M059J (cell line): ENCODE results near the gene MTG1. TPM values are rescaled to one million over a fixed set of nuclear protein-coding genes. Genes with fewer than 3 reads are reported as not detected.
A peak's percentile ranks its signal among the peaks of the same experiment; 100 is the strongest.
"Not testable (repeated sequence)": the region's sequence is repeated elsewhere in the genome, so short reads cannot be mapped to it uniquely, and the experiment has no call there.

Experiments
- DNase-seq: peaks from one replicate; pipeline ENCODE4 v3.0.0-alpha.2; 2012; ENCODE audit warnings: low read depth
- total RNA-seq: library from RNA; depleted of rRNA; stranded (reverse); fragments of >200 nt; shearing (Covaris generic); gene quantifications from 2 replicates; pipeline ENCODE4 v1.2.3, GENCODE V29; 2014

MTG1 gene
- total RNA-seq, 1 experiment from 2014 or later, result 22.4 TPM

DNA sequence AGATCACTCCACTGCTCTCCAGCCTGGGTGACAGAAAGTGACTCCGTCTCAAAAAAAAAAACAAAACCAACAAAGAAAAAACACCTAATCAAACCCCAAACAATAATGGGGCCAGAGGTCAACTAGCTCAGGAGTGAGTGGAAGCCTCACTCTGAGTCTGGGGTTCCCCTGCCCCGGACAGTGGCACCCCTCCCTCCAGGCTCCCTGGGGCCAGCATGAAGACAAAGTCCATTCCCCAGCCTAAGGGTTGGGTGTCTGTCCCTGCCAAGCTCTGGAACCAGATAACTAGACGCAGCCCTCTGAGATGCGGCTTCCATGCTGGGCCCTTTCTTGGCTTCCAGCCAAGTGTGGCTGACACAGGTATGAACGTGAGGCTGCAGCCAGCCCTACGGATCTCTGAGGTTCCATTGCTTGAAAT is 34.4 kb upstream of the MTG1 start:
- DNase-seq, result no peak

DNA sequence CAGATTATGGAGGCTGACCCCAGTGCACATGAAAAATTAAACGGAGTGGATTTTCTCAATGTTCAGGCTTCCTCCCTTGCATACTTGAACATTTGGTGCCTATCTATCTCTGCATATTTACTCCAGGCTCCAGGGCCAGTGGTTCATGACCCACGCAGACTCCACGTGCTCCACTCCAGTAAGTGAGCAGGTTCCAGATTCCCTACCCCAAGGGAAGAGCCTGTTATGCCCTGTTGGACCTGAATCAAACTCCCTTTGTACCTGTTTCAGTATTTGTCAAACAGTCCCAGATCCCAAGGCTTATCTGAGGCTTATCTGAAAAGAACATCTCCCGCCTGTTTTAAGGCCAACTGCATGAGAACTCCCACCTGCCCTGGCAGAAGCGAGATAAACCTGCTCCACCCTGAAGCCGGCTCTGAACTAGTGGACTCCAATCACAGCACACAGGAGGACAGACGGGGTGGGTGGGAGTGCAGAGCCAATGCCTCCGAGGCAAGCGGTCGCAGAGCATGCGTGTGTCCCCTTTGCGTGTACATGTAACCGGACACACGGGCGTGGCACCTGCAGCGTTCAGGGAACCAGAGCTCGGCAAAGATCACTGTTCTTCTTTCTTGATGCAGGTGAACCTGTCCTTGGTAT is 33.9 kb upstream of the MTG1 start:
- DNase-seq, result no peak

DNA sequence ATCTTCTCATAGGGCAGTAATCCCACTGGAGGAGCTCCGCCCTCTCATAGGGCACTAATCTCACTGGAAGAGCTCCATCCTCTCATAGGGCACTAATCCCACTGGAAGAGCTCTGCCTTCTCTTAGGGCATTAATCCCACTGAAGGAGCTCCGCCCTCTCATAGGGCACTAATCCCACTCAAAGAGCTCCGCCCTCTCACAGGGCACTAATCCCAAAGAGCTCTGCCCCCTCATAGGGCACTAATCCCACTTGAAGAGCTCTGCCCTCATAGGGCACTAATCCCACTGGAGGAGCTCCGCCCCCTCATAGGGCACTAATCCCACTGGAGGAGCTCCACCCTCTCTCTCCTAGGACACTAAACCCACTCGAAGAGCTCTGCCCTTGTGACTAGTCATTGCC is 32.7 kb upstream of the MTG1 start:
- no peak for DNase-seq

DNA sequence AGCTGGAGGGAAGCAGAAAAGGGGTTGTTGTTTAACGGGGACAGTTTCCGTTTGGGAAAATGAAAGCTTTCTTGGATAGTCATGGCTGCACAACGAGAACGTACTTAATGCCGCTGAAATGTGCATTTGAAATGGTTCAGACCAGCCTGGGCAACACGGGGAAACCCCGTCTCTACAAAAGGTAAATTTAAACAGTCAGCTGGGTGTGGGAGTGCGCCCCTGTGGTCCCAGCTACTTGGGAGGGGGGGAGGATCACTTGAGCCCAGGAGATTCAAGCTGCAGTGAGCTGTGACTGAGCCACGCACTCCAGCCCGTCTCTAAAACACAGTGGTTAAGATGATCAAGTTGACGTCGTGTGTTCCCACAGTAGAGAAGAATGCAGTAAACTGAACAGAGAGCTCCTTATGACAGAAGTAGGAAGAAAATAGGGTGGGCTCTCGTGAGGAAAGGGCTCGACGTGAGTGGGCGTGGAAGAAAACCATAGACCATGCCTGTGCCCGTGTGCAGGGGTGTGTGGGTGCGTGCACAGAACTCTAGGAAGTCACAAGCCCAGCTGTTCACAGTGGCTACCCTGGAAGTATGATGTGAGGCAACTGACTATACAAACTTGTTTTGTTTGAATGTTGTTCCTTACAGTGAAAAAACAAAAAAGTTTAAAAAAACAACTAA is 32.0 kb upstream of the MTG1 start:
- DNase-seq, result no peak

DNA sequence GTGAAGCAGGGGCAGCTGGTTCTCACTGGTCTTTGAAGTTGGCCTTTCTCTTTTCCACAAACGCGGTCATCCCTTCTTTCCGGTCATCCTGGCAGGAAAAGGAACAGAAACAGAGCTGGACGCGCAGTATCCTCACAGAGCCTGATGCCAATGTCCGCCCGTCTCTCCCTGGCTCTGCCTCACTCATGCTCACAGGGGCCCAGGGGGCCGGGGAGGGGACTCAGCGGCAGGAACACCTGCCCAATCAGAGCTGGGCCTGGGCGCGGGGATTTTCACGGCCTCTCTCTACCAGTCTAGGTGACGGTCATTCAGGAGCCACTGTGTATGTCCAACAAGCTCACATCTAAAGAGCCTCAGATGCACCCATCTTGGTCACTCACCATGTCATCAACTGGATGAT is 31.1 kb upstream of the MTG1 start:
- DNase-seq, result no peak

DNA sequence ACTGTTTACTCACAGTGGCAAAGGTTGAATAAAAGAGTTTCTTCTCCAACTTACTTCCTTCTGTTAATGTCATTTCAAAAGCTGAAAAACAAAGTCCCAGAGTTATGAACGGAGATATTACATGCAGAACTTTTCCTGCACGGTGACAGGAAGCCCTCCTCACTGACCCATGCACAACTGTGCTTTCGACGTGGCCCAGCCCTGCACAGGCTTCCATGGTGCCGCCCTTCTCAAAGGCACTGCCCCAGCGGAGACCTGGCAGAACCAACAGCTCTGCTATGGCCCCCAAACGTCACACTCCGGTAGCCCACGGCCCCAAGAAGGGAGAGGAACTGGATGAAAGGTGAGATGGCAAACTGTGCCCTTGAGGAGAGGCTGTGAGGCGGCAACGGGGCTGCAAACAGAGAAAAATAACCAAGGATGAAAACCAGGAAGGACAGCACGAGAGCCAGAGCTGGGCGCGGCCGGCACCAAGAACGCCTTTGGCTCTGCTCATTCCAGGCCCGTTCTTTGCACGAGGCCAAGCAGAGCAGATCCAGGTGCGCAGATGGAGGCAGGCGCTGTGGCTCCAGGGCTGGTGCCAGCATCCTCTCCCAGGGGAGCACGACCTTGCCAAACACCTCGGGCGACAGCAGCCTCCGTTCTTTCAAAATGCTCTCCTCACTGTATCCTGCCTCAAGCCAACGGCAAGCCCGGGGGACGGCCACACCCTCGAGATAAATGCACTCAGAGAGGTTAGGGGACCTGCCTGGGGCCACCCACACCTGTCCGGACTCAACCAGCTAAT is 29.1 kb upstream of the MTG1 start:
- no peak for DNase-seq

DNA sequence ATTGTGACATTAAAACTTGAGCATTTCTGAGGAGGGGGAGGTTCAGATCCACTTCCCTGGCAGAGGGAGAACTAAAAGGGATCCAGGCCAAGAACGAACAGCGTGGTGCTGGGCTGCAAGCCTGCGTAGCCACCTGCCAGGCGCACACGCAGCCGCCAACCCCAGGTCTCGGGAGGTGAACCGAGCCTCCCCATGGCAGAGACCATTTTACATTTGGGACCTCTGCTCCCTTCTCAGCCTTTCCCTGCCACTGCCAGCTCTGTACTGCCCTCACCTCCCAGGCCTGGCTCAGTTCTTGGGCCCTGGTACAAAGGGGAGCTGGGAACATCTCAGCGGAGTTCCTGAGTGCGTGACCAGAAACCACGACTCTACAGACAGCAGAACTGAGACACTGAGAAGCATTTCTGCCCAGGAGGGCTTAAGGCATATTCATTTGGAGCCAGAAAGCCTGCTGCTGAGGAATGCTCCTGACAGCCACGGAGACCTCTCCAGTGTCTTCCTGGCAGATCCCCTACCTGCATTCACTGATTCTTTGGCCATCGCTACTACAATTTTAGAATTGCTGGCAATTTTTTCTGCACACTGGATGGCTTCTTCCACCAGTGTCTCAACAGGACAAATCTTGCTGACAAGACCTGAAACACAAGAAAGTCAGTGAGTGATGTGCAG is 28.4 kb upstream of the MTG1 start:
- DNase-seq, result no peak

DNA sequence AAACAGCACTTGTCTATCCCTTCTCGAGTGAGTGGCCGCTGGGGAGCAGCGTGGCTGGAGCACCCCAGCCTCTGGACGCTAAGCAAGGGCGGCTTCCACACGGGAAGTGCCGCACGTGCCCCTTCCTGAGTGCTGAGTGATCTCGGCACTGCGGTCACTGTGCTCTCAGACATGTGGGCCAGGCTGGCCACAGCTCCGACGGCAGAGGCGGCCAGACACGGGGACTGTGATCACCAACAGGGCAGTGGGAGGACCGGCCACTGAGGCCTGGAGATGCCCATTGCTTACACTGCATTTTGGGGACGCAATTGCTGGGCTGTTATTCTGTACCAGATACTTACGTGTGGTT is 27.9 kb upstream of the MTG1 start:
- DNase-seq, result no peak

DNA sequence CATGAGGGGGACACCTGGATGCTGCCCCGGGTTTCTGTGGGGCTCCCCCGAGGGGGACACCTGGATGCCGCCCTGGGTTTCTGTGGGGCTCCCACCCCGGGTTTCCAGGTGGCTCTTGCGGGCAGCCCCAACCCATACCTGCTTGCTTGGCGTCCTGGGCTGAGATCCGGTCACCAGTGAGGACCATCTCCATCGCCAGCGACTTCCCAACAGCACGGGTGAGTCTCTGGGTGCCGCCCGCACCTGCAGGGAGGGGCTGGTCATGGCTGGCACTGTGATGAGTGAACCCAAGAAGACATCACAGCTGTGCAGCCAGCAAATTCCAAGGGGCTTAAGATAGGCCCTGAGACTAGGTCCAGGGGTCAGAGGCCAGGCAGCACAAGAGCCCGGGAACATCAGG is 27.2 kb upstream of the MTG1 start:
- DNase-seq, result no peak

DNA sequence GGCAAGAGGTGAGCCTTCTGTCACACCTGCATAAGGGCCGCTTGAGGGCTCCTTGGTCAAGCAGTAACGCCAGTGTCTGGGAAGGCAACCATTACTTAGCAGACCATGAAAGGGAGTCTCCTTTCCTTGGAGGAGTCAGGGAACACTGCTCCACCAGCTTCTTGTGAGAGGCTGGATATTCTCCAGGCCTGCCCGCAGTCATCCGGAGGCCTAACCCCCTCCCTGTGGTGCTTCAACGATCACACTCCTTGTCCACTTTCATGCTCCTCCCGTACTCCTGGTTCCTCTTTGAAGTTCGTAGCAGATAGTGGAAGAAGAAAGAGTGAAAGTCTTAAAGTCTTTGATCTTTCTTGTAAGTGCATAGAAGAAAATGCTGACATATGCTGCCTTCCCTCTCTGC is 26.5 kb upstream of the MTG1 start:
- DNase-seq, result not testable (repeated sequence)

DNA sequence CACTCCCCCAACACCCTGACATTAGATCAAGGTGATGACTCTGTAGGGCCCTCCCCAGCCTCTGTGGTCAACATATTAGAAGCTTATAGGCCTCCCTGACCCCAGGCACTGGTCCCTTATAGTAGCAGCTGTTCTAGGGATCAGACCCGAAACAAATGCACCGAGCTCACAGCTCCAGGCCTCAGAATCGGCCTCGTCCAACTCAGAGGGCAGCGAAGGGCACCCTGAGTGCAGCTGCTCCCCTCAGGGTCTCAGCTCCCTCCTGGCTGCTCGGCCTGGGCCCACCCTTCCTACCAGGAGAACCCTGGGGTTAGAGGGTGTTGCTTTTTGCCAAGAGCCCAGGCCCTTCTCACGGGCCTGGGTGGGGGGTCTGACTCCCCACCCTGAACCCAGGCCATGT is 25.8 kb upstream of the MTG1 start:
- DNase-seq, result no peak

DNA sequence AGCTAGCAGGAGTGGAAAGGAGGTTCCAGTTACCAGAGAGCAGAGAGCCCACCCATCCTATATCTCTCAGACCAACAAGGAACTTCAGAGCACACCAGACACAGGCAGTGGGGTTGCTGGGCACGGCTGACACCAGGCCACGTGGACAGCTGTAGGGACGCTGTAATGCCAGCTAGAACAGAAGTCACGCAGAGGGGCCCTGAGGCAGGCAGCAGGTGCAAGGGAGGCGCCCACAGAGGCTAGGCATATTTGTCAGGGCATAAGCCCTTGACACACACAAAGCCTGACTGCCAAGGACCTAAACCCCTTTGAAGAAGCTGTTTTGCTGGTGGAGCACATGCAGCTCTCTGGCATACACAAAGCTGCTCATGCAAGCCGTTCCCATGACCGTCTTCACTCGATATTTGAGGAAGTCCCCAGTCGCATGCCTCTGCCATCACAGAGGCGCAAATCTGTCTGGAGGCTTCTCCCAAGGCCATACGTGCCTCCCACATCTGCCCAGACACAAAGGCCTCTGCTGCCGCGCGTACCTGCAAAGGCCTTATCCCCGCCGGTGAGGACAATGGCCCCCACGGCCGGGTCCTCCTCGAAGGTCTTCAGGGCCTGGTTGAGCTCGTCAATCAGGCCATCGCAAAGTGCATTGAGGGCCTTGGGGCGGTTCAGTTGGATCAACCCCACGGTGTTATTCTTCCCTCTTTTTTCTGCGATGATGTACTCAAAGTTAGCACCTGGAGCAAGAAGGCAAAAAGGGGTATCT is 23.7 kb upstream of the MTG1 start:
- no peak for DNase-seq

DNA sequence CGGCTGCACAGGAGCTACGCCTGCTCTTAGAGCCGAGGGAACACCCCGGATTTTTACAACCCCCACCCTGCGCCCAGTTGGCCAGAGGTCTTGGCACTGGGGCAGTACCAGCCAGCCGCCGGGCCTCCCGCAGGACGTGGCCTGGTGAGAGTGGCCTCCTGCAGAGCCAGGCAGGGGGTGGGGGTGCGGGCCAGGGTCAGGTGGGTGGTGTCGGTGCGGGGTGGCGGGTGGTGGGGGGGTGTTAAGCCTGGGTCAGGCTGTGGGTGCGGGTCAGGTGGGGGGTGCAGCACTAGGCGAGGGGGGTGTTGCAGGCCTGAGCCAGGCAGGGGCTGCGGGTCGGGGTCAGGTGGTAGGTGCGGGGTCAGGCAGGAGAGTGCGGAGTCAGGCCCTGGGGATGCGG is 21.4 kb upstream of the MTG1 start:
- DNase-seq, result no peak

DNA sequence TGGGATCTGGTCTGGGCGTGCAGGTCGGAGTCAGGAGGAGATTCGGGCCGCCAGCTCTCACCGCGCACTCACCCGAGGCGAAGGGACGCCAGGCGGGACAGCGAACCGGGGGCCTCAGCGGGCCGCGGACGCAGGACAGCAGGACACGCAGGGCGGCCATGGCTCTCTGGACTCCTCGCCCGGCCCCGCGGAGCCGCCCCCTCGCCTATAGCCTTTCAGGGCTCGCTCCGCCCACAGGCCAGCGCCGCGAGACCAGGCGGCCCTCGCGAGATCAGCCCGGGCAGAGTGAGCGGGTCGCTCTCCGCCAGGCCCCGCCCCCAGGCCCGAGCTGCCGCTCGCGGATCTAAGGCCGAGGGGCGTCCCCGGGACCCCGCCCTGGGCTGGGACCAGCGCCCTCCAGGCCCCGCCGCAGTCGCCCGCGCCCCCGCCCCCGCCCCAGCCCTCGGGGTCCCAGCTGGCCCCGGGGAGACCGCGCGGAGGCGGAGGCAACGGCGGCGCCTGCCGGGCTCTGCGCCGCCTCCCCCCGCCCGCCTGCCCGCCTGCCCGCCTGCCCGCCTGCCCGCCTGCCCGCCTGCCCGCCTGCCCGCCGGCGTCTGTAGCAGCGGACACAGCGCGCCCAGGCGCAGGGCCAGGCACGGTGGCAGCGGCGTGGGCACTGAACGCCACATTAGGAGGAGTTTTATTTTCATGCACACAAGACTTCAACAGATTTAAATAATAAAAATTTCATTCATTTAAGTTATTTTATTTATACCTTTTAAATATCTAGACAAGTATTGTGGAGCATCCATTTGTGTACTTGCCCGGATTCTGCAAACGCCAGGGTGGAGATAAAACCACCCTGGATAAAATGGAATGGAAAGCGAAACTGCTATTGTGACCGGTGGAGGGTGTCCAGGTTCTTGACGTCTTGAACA is 20.5 kb upstream of the MTG1 start, which contains the start of gene ECHS1:
TSS of gene ECHS1 (minus strand) at position 181 of the 917 bp plus-strand sequence. CDS start at position 160, 21 bp downstream.
- peak; percentile 90 for DNase-seq

DNA sequence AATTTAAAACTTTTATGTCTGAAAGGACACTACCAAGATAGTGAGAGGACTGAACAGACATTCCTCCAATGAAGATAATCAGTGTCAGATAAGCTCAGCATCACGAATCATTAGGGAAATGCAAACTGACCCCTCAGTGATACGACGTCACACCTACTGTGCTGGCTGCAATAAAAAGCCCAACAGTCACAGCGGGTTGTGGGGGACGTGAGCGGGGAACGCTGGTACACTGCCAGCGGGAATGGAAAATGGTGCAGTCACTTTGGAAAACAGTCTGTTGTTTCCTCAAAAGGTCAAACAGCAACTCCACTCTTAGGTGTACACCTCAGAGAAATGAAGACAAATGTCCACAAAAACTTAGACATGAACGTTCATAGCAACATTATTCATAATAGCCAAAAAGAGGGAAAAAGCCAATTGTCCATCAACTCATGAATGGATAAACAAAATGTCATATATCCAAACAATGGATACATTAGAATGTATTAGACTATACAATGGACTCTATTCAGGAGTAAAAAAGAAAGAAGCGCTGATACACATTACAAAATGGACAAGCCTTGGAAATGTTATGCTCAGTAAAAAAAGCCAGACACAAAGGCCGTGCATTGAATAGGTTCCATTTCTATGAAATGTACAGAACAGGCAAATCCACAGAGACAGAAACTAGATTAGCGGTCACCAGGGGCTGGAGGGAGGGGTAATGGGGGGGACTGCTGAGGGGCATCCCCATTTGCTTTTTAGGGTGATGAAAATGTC is 18.4 kb upstream of the MTG1 start:
- DNase-seq, result no peak

DNA sequence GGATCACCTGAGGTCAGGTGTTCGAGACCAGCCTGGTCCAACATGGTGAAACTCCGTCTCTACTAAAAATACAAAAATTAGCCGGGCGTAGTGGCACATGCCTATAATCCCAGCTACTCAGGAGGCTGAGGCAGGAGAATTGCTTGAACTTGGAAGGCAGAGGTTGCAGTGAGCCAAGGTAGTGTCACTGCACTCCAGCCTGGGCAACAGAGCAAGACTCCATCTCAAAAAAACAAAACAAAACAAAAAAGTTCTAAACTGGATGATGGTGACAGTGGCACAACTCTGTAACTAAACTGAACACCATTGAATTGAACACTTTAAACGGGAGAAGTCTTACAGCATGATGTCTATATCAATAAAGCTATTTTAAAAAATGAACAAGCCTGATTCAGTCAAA is 17.8 kb upstream of the MTG1 start:
- DNase-seq, result not testable (repeated sequence)

DNA sequence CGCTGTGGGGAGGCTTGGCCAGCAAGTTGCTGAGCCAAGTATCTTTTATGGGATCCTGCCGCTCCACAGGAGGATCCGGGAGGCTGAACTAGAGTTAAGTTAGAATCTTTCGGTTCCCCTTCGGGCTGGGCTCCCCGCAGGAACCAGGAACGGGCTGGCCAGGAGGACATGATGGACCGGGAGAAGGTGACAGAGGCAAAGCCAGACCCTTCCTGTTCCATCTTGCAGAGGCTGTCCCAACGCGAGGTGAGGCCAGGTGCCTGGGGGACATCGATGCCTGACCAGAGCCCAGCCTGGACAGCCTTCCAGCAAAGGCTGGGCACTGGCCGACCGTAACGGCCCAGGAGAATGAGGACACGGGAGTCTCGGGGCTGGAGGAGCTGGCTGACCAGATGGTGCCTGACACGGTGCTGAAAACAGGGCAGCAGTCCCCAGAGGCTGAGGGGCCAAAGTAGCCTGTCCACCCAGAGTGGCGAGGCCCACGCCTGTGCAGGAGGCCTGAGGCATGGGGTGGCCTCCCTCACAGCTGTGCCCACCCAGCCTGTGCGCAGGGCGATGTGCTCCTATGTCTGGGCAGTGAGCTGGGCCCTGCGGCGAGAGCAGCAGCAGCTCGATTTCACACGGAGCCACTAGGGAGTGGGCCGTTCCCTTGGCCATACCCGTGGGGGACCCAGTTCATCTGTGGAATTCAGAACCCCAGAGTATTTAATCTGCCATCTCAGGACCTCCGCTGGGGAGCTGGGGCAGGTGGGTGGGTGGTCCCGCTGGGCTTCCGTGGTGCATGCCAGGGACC is 16.7 kb upstream of the MTG1 start:
- DNase-seq, result no peak

DNA sequence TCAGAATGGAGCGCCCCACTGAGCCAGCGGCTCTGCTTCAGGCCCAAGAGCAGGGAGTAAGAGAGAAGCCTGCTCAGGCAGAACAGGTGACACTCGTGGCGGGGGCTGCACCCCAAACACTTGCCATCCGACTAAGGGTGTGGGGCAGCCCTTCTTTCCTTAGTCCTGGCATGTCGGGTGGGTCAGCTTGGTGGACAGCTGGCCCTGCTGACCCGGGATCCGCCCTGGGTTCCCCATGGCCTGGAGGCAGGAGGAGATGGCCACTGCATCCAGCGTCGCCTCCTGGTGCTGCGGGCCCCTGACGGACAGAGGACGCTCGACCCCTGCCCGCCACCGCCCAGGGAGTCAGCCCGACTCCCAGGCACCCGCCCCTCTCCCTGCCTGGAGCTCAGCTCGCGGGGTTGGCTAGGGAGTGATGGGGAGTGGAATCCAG is 16.1 kb upstream of the MTG1 start:
- no peak for DNase-seq
